ENCODE measurements around the gene ST6GALNAC3.

Gene ST6GALNAC3

GRCh38 chr1:76585980-76586674, 511.6 kb downstream of the ST6GALNAC3 start (continued):
- TF ChIP-seq PRDM6 (tag by site-specific recombination; IDR thresholded peaks at IDR 0.05) (0 out of 2 replicates have a peak, but pooled peaks have one; percentile 45), ZNF214 (tag by site-specific recombination; IDR thresholded peaks at IDR 0.05; ENCODE audit: borderline replicate concordance) (no peak), ZNF24 (tag by site-specific recombination; IDR thresholded peaks at IDR 0.05) (no peak), ZNF701 (tag by site-specific recombination; IDR thresholded peaks at IDR 0.05) (no peak), ZNF777 (tag by site-specific recombination; IDR thresholded peaks at IDR 0.05; ENCODE audit: borderline replicate concordance) (no peak), ZBTB11 (tag by site-specific recombination; conservative IDR thresholded peaks at IDR 0.05; ENCODE audit: low read depth) (no peak), ZNF184 (tag by site-specific recombination; IDR thresholded peaks at IDR 0.05) (no peak), BCL11B (tag by site-specific recombination; IDR thresholded peaks at IDR 0.05; ENCODE audit: low read depth) (peak; percentile 77), ZNF670 (tag by site-specific recombination; IDR thresholded peaks at IDR 0.05; ENCODE audit: low read depth) (no peak), ZFP41 (tag by site-specific recombination; IDR thresholded peaks at IDR 0.05; ENCODE audit: borderline replicate concordance) (no peak), GLIS1 (tag by site-specific recombination; IDR thresholded peaks at IDR 0.05) (peak; percentile 32; the same call in 1 of the 2 replicates), ZNF600 (tag by site-specific recombination; IDR thresholded peaks at IDR 0.05) (no peak), ZBTB7A (tag by site-specific recombination; IDR thresholded peaks at IDR 0.05; ENCODE audit: low read depth) (no peak), HOXC10 (CRISPR knock-in tag; IDR thresholded peaks at IDR 0.05) (no peak), ZNF404 (tag by site-specific recombination; IDR thresholded peaks at IDR 0.05) (no peak), ZNF391 (tag by site-specific recombination; IDR thresholded peaks at IDR 0.05; ENCODE audit: borderline replicate concordance, low read depth) (no peak), ZFP69B (tag by site-specific recombination; IDR thresholded peaks at IDR 0.05) (no peak), ZNF23 (tag by site-specific recombination; IDR thresholded peaks at IDR 0.05; ENCODE audit: borderline replicate concordance) (no peak), ZNF843 (tag by site-specific recombination; IDR thresholded peaks at IDR 0.05) (peak; percentile 79), AEBP2 (tag by site-specific recombination; IDR thresholded peaks at IDR 0.05; ENCODE audit: borderline replicate concordance) (no peak), ZNF654 (tag by site-specific recombination; IDR thresholded peaks at IDR 0.05; ENCODE audit: low read depth) (no peak), ZSCAN30 (tag by site-specific recombination; IDR thresholded peaks at IDR 0.05) (peak; percentile 56; the same call in 1 of the 2 replicates)
- TF ChIP-seq, protein P1, sequence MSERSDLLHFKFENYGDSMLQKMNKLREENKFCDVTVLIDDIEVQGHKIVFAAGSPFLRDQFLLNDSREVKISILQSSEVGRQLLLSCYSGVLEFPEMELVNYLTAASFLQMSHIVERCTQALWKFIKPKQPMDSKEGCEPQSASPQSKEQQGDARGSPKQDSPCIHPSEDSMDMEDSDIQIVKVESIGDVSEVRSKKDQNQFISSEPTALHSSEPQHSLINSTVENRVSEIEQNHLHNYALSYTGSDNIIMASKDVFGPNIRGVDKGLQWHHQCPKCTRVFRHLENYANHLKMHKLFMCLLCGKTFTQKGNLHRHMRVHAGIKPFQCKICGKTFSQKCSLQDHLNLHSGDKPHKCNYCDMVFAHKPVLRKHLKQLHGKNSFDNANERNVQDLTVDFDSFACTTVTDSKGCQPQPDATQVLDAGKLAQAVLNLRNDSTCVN (tag by site-specific recombination; optimal IDR thresholded peaks at IDR 0.05), result no peak
- TF ChIP-seq, protein P2, sequence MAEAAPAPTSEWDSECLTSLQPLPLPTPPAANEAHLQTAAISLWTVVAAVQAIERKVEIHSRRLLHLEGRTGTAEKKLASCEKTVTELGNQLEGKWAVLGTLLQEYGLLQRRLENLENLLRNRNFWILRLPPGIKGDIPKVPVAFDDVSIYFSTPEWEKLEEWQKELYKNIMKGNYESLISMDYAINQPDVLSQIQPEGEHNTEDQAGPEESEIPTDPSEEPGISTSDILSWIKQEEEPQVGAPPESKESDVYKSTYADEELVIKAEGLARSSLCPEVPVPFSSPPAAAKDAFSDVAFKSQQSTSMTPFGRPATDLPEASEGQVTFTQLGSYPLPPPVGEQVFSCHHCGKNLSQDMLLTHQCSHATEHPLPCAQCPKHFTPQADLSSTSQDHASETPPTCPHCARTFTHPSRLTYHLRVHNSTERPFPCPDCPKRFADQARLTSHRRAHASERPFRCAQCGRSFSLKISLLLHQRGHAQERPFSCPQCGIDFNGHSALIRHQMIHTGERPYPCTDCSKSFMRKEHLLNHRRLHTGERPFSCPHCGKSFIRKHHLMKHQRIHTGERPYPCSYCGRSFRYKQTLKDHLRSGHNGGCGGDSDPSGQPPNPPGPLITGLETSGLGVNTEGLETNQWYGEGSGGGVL (tag by site-specific recombination; IDR thresholded peaks at IDR 0.05), result no peak
- TF ChIP-seq, protein P3, sequence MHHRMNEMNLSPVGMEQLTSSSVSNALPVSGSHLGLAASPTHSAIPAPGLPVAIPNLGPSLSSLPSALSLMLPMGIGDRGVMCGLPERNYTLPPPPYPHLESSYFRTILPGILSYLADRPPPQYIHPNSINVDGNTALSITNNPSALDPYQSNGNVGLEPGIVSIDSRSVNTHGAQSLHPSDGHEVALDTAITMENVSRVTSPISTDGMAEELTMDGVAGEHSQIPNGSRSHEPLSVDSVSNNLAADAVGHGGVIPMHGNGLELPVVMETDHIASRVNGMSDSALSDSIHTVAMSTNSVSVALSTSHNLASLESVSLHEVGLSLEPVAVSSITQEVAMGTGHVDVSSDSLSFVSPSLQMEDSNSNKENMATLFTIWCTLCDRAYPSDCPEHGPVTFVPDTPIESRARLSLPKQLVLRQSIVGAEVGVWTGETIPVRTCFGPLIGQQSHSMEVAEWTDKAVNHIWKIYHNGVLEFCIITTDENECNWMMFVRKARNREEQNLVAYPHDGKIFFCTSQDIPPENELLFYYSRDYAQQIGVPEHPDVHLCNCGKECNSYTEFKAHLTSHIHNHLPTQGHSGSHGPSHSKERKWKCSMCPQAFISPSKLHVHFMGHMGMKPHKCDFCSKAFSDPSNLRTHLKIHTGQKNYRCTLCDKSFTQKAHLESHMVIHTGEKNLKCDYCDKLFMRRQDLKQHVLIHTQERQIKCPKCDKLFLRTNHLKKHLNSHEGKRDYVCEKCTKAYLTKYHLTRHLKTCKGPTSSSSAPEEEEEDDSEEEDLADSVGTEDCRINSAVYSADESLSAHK (tag by site-specific recombination; IDR thresholded peaks at IDR 0.05), result peak; percentile 56; the same call in 1 of the 2 replicates
- TF ChIP-seq, protein P4, sequence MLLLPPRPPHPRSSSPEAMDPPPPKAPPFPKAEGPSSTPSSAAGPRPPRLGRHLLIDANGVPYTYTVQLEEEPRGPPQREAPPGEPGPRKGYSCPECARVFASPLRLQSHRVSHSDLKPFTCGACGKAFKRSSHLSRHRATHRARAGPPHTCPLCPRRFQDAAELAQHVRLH (tag by site-specific recombination; IDR thresholded peaks at IDR 0.05), result peak; percentile 81

Data from HEK293 (cell line).